Measurements from ENCODE around the gene CEP78. TPM values are rescaled to one million over a fixed set of nuclear protein-coding genes. Genes with fewer than 3 reads are reported as not detected.
A peak's percentile ranks its signal among the peaks of the same experiment; 100 is the strongest.
"Not testable (repeated sequence)": the region's sequence is repeated elsewhere in the genome, so short reads cannot be mapped to it uniquely, and the experiment has no call there.

The CEP78 gene
- total and polyA plus RNA-seq, 12 donors, result 1.7 to 5.7 (median 3.2) TPM

DNA sequence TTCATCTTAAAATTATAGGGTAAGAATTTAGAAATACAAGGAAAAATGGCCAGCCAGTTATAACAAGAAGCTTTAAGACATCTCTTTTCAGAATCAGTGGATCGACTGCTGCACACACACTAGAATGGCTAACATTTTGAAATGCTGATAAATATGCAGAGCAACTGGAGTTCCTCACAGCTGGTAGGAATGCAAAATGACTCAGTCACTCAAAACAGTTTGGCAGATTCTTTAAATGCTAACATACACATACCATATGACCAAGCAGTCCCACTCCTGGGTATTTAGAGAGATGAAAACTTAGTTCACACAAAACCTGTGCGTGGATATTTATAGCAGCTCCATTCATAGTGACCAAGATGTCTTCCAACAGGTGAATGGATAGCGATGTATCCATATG lies 37.9 kb downstream of the CEP78 start:
- no peak for TF ChIP-seq CTCF (IDR thresholded peaks at IDR 0.05)
- H3K27me3 ChIP-seq, result no peaks in the 10 kb centered on the region
- H3K4me3 ChIP-seq, result no peak overlapping the region
- H3K9me3 ChIP-seq, result no peaks in the 10 kb centered on the region
- ATAC-seq (no peak), DNase-seq (no peak)
- WGBS, 2 donors, result 81 to 90% methylated on average over 3 of the region's 3 CpGs
- no peak overlapping the region for H3K27ac ChIP-seq
- peaks cover 0 to 4% (median 0%) of the 10 kb centered on the region in 9 donors for H3K4me1 ChIP-seq
- intact Hi-C loops (cut with DNase I), result no loop called here
- H3K36me3 ChIP-seq, result peaks cover 0 to 30% (median 0%) of the 10 kb centered on the region in 9 donors

DNA sequence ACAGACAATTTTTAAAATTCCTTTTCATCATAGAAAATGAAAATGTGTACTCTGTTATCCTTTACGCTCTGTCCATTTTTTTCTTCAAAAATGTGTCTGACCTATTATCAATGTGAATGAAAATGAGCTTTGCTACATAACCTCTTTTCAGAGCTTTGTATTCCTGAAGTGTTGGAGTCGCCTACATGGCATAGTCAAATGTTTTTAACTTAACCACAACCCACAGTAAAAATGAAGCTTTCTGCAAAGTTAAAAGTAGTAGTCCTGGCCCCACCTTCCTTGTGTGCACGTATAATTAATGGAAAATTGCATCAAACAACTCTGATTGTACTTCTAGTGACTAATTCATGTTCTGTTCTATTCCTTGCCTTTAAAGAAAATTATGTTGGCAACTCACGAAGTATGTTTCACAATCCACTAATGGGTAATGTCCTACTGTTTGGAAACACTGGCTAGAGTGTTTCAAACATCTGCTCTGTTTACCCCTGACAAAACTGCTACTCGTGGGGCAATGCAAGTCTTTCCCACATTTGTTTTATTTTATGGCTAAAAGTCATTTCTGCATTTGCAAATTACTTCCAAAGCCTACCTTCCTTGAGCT lies 42.4 kb downstream of the CEP78 start:
- TF ChIP-seq CTCF (IDR thresholded peaks at IDR 0.05), result no peak

DNA sequence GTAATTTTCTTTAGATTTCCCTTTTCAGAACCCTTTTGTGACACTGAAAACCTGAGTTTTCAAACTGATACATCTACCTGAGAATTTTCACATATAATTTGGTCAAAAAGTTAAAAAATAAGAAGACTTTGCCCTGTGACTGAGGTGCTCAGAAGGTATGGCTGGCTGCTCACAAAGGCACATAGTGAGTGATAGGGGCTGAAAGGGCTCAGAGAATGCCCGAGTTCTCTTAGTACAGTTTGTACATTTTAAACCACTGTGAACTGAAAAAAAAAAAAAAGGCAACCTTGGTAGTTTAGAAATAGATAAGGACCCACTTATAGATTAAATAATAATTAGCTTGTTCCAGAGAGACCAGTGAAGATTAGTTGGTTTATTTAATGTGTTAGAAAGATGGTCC lies 42.9 kb downstream of the CEP78 start:
- intact Hi-C loops (cut with DNase I), result no loop called here
- Histone ChIP-seq H3K9me3 (no peaks in the 10 kb centered on the region), H3K4me3 (no peak overlapping the region), H3K36me3 (no peaks in the 10 kb centered on the region), H3K4me1 (peaks cover 0 to 16% (median 3%) of the 10 kb centered on the region in 9 donors), H3K27ac (no peak overlapping the region), H3K27me3 (no peaks in the 10 kb centered on the region)
- no peak for TF ChIP-seq CTCF (IDR thresholded peaks at IDR 0.05)
- 84 to 87% methylated on average over 1 of the region's 1 CpG for WGBS, 2 donors
- no peak for DNase-seq
- ATAC-seq, result no peak

More for the DNA sequence above, 42.4 kb downstream of the CEP78 start:
- intact Hi-C loops (cut with DNase I), result no loop called here
- DNase-seq, result no peak
- Histone ChIP-seq H3K27ac (no peak overlapping the region), H3K36me3 (no peaks in the 10 kb centered on the region), H3K4me3 (no peak overlapping the region), H3K9me3 (no peaks in the 10 kb centered on the region), H3K27me3 (no peaks in the 10 kb centered on the region), H3K4me1 (peaks cover 0 to 16% (median 3%) of the 10 kb centered on the region in 9 donors)
- WGBS, 2 donors, result 74 to 76% methylated on average over 5 of the region's 5 CpGs
- ATAC-seq, result peak in 5 of 8 donors; percentile 26 to 84 (median 51)

DNA sequence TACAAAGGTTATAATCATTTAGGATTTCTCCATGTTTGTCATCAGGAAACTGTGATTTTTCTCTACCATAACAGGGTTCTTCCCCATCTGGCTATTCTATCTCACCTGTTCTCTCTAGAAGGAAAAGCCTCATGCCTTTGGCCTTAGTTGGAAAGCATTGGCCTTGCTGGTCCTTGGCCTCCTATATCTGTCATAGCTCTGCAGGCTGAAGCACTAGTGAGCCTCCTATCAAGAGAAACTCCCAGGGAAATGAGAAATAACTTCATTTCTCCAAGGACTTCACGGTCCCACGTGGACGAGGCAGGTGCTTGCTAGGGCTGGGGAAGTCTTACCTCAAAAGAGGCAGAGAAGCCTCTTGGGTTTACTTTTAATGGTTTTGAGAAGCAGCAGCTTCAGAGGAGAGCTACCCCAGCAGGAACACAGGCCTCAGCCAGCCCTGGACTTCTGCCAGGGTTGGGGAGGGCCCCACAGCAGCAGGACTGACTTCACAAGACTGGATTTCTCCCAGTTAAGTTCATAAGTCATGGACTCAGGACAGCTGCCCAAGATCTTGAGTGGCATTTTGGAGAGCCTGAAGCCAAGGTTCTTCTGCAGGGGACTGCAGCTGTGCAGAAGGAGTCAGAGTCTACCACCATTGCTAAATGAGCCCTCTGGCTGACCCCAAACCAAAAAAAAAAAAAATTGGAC lies 45.2 kb downstream of the CEP78 start:
- 51 to 52% methylated on average over 3 of the region's 3 CpGs for WGBS, 2 donors
- H3K4me1 ChIP-seq, result peaks cover 0 to 16% (median 3%) of the 10 kb centered on the region in 9 donors
- no peaks in the 10 kb centered on the region for H3K36me3 ChIP-seq
- peak; percentile 85 to 95 (median 92) for ATAC-seq
- intact Hi-C loops (cut with DNase I), result no loop called here
- no peaks in the 10 kb centered on the region for H3K9me3 ChIP-seq
- no peaks in the 10 kb centered on the region for H3K27me3 ChIP-seq
- DNase-seq, result peak; percentile 66 to 77
- TF ChIP-seq CTCF (IDR thresholded peaks at IDR 0.05), result no peak
- no peak overlapping the region for H3K27ac ChIP-seq
- H3K4me3 ChIP-seq, result no peak overlapping the region

DNA sequence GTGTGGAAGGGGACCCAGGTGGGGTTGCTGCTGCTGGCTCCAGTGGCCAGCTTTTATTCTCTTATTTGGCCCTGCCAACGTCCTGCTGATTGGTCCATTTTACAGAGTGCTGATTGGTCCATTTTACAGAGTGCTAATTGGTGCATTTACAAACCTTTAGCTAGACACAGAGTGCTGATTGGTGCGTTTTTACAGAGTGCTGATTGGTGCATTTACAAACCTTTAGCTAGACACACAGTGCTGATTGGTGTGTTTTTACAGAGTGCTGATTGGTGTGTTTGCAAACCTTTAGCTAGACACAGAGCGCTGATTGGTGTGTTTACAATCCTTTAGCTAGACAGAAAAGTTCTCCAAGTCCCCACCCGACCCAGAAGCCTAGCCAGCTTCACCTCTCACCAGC lies 48.3 kb downstream of the CEP78 start:
- DNase-seq; H3K9me3 ChIP-seq; ATAC-seq; H3K27ac ChIP-seq; H3K4me3 ChIP-seq; H3K36me3 ChIP-seq; intact Hi-C loops (cut with DNase I): not testable (repeated sequence)
- Histone ChIP-seq H3K4me1 (peaks cover 0 to 15% (median 3%) of the 10 kb centered on the region in 9 donors), H3K27me3 (peaks cover 0 to 11% (median 0%) of the 10 kb centered on the region in 7 donors)
- 90 to 91% methylated on average over 4 of the region's 4 CpGs for WGBS, 2 donors

All from heart right ventricle (tissue), 16 donors.